Lower leg skin (tissue), 4 donors: ENCODE data around the gene JADE3. TPM values are rescaled to one million over a fixed set of nuclear protein-coding genes. Genes with fewer than 3 reads are reported as not detected.

Experiments
- DNase-seq, 2 donors: peaks; one replicate each; pipeline ENCODE4 v3.0.0-alpha.2; 2019; ENCODE audit warnings: low spot score in 2 of 2
- H3K4me3 ChIP-seq: fragments of 200-600 bp; sonication (generic); 2 replicates; pipeline ENCODE4 v1.5.1; 2017; ENCODE audit warnings: mild to moderate bottlenecking, low read depth; ENCODE audit not compliant: poor library complexity, severe bottlenecking
- POLR2A ChIP-seq, 2 donors: fragments of 450-650 bp; IDR thresholded peaks; one replicate each; pipeline ENCODE4 v1.6.1; 2016 to 2017; ENCODE audit warnings: antibody characterized with exemption in 2 of 2, mild to moderate bottlenecking in 1 of 2, moderate library complexity in 1 of 2
- WGBS, 2 donors: methylation state at CpG; one replicate each; pipeline ENCODE4 v1.1.5; 2018; 5-methylcytosine and 5-hydroxymethylcytosine counted together
- intact Hi-C: fragments of 100-400 bp; cut with DNase I; formaldehyde crosslinking; loops from one replicate; pipeline ENCODE4 v1.15.0; 2023; ENCODE audit warnings: low total_unique reads
- total RNA-seq, 4 donors: library from RNA; depleted of rRNA; stranded (reverse); fragments of >200 nt; gene quantifications; one replicate each; pipeline ENCODE4 v1.1.0, GENCODE V29; 2016
- TF ChIP-seq, protein P1 (sequence below), 3 donors: fragments of 450-650 bp; IDR thresholded peaks; one replicate each; pipeline ENCODE4 v1.5.1; 2016; ENCODE audit warnings: antibody characterized with exemption in 3 of 3, mild to moderate bottlenecking in 3 of 3, moderate library complexity in 2 of 3

The JADE3 gene
- total RNA-seq, 4 donors from 2014 or later: 3.6 to 5.7 (median 3.9) TPM

DNA sequence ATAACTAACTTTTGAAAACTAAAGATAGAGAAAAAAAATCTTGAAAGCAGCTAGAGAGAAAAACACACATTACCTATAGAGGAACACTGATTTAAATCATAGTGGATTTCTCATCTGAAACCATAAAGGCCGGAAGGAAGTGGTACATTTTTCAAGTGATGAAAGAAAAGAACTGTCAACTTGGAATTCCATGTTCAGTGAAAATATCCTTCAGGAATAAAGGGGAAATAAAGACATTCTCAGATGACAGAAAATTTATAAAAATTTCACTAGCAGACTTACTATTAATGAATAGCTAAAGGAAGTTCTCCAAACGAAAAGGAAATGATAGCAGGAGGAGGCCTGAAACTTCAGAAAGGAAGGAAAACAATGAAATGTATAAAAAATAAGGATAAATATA, 7.6 kb upstream of the JADE3 start:
- no peak overlapping the region for H3K4me3 ChIP-seq
- DNase-seq: no peak
- TF ChIP-seq, protein P1, sequence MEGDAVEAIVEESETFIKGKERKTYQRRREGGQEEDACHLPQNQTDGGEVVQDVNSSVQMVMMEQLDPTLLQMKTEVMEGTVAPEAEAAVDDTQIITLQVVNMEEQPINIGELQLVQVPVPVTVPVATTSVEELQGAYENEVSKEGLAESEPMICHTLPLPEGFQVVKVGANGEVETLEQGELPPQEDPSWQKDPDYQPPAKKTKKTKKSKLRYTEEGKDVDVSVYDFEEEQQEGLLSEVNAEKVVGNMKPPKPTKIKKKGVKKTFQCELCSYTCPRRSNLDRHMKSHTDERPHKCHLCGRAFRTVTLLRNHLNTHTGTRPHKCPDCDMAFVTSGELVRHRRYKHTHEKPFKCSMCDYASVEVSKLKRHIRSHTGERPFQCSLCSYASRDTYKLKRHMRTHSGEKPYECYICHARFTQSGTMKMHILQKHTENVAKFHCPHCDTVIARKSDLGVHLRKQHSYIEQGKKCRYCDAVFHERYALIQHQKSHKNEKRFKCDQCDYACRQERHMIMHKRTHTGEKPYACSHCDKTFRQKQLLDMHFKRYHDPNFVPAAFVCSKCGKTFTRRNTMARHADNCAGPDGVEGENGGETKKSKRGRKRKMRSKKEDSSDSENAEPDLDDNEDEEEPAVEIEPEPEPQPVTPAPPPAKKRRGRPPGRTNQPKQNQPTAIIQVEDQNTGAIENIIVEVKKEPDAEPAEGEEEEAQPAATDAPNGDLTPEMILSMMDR (IDR thresholded peaks at IDR 0.05): no peak
- TF ChIP-seq POLR2A (IDR thresholded peaks at IDR 0.05): no peak
- intact Hi-C loops: loop anchor here (10.0 kb wide), 1 partner anchor 120 kb away; no protein-coding TSS in a partner anchor
- WGBS, 2 donors: 73 to 79% methylated on average over 2 of the region's 2 CpGs

DNA sequence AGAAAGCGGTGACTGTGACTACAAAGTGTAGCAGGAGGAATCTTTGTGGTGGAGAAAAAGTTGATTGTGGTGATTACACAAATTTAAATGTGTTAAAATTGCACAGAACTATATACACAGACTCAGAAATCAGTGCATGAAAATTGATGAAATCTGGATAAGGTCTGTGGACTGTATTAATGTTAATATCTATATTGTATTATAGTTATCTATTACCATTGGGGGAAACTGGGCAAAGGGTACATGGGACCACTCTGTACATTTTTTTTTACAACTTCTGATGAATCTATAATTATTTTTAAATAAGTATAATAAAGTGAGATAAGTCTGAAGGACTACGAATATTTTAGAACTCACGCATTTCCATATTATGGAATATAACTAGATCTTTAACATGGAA, 1.8 kb upstream of the JADE3 start:
- TF ChIP-seq, protein P1 (IDR thresholded peaks at IDR 0.05): no peak
- no peak for TF ChIP-seq POLR2A (IDR thresholded peaks at IDR 0.05)
- 80 to 90% methylated on average over 3 of the region's 3 CpGs for WGBS, 2 donors
- H3K4me3 ChIP-seq: no peak overlapping the region
- intact Hi-C loops: no loop called here
- no peak for DNase-seq

DNA sequence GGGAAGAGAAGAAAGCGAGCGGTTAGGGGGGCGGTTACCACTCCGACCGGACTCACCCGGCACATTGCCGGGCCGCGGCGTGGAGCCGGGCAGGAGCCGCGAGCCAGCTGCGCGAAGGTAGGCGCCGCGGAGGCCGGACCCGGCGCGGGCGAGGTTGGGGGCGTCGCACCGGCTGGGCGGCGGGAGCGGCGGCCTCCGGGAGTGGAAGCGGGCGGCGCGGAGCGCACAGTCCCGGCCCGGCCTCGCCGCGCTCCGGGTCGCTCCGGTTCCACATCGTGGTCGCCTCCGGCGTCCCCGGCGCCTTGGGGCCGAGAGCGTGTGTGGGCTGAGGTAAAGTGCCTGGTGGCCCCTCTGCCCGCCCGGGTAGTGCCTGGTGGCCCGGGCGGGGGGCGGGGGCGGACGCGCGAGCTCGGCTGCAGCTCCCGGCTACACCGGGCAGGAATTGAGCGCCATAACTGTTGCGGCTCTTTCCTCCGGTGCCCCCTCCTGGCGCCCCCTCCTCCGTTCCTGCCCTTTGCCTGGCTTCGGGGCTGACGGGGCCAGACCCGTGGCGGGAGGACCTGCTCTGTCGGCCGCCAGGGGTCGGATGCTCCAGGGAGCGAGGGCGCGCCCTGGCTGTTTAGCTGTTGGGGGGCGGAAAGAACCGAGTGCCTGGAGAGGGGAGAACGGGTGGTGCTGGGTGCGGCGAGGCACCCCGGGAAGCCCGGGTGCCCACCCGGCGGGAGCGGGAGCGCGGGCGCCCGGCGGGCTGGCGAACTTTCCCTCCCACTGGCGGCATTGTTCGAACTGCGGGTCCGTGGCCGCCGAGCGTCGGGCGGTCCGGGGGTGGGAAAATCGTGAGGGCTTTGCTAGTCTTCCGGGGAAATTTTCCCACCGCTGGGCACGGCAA, 626 bp downstream of the JADE3 start:
- WGBS, 2 donors: 1 to 65% methylated on average over 13 to 63 of the region's 109 CpGs
- TF ChIP-seq, protein P1 (IDR thresholded peaks at IDR 0.05): no peak
- no peak for TF ChIP-seq POLR2A (IDR thresholded peaks at IDR 0.05)
- peak in 1 of 2 donors; percentile 15 for DNase-seq
- peak overlapping the region; percentile 48 for H3K4me3 ChIP-seq
- intact Hi-C loops: no loop called here

DNA sequence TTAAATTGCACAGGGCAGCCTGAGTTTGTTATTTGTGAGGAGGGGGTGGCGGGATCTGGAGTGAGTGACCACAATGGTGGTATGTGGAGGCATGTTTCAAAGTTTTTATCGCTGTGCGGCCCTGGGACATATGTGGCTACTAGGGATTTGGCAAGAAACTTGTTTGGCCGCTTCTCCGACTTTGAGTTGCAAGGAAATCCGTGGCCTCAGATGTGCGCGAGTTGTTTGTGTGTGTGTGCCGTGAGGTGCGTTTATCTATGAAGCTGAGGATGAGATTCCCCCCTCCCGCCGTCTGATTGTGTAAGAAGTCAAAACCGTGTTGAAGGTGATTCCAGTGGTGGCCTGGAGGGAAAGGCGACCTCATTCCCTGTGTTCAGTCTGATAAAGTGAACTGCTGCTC, 1.4 kb downstream of the JADE3 start:
- intact Hi-C loops: no loop called here
- TF ChIP-seq POLR2A (IDR thresholded peaks at IDR 0.05): no peak
- TF ChIP-seq, protein P1 (IDR thresholded peaks at IDR 0.05): no peak
- DNase-seq: no peak
- peak overlapping the region; percentile 48 for H3K4me3 ChIP-seq
- 3 to 42% methylated on average over 14 of the region's 14 CpGs for WGBS, 2 donors

DNA sequence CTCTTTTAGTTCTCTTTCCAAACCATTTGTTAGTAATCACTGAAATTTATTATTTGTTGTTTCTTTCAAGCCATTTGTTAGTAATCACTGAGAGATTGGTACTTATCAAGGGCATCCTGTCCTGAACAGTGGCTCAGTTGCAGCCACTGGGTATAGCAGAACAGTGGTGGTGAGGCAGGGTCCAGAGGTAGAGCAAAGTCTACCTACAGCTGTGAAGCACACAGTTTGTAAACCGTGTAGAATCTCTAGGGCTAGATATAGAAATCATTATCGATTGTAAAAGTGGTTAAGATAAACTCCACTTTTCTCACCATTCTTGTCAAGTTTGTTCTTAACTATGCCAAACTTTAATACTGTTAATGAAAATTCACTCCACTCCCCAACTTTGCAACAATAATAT, 4.1 kb downstream of the JADE3 start:
- no peak overlapping the region for H3K4me3 ChIP-seq
- TF ChIP-seq POLR2A (IDR thresholded peaks at IDR 0.05): no peak
- TF ChIP-seq, protein P1 (IDR thresholded peaks at IDR 0.05): no peak
- no peak for DNase-seq
- intact Hi-C loops: no loop called here
- 73 to 85% methylated on average over 2 of the region's 2 CpGs for WGBS, 2 donors
